Stimulated activated CD8-positive, alpha-beta memory T cell treated with anti-CD3 and anti-CD28 coated beads, Interleukin-2, amount 100 ng/mL, for 48 hours (primary cell): ENCODE measurements around the gene RUNX1.

Source experiments
- DNase-seq, 2 donors: peaks; one replicate each; pipeline ENCODE4 v3.0.0-alpha.2; 2020; ENCODE audit warnings: low read depth in 2 of 2

RUNX1 gene

DNA sequence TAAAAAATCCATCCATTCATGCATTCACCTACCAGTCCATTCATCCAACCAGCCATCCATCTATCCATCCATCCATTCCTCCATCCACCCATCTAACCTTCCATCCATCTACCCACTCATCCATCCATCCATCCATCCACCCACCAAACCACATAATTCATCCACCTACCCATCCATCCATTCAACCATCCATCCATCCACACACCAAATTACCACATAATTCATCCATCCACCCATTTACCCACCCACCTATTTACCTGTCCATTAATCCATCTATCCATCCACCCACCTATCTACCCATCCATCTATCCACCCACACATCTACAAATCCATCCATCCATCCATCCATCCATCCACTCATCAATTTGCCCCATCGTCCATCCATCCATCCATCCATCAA lies 308.9 kb downstream of the RUNX1 start:
- DNase-seq = no peak
